ENCODE results near the gene GCFC2.

- TF ChIP-seq CTCF (IDR thresholded peaks at IDR 0.05; ENCODE audit: low read depth, low read length) (no peak), EZH2phosphoT487 (IDR thresholded peaks at IDR 0.05; ENCODE audit: low read depth) (no peak)
These were observed 27.2 kb upstream of the GCFC2 start for GRCh38 chr2:75737961-75738360.

Data from OCI-LY3 (cell line).